Measurements from ENCODE around the gene TNIP2. TPM values are rescaled to one million over a fixed set of nuclear protein-coding genes. Genes with fewer than 3 reads are reported as not detected.

TNIP2 gene
- total RNA-seq, 1 experiment from 2014 or later: 56.5 TPM

- H3K4me3 ChIP-seq (ENCODE audit: low read length): no peak overlapping the region
- no peaks in the 10 kb centered on the region for H3K36me3 ChIP-seq (ENCODE audit: low read depth, low read length)
- no peaks in the 10 kb centered on the region for H3K27me3 ChIP-seq (ENCODE audit: low read length)
- no peak overlapping the region for H3K9ac ChIP-seq (ENCODE audit: low read length)
- POLR2A ChIA-PET (ENCODE audit: unreplicated experiment): no interaction called here
- H4K20me1 ChIP-seq (ENCODE audit: low read length): no peaks in the 10 kb centered on the region
- no peak overlapping the region for H3K4me2 ChIP-seq (ENCODE audit: low read length)
- no peak overlapping the region for H2AFZ ChIP-seq (ENCODE audit: low read length)
- no peak for TF ChIP-seq EZH2 (IDR thresholded peaks at IDR 0.05; ENCODE audit: low read length, unreplicated experiment)
- no TSS peak for BruUV-seq (replicated peaks)
- no peaks in the 10 kb centered on the region for H3K9me2 ChIP-seq (replicated peaks; ENCODE audit: low read length)
- DNase-seq (no peak), ATAC-seq (no peak)
- H3K79me2 ChIP-seq (ENCODE audit: low read length): no peaks in the 10 kb centered on the region
- no peaks in the 10 kb centered on the region for H3K9me3 ChIP-seq (ENCODE audit: low read length)
- H3F3A ChIP-seq (ENCODE audit: low read length, unreplicated experiment): no peaks in the 10 kb centered on the region
- CTCF ChIA-PET: no interaction called here
- peaks cover 18% of the 10 kb centered on the region for H3K4me1 ChIP-seq (ENCODE audit: insufficient read depth, low read length)
- H3K27ac ChIP-seq (ENCODE audit: low read length): no peak overlapping the region
- intact Hi-C loops (cut with micrococcal nuclease): no loop called here
Measured at GRCh38 chr4:2799971-2800690, 44.0 kb upstream of the TNIP2 start.

DNA sequence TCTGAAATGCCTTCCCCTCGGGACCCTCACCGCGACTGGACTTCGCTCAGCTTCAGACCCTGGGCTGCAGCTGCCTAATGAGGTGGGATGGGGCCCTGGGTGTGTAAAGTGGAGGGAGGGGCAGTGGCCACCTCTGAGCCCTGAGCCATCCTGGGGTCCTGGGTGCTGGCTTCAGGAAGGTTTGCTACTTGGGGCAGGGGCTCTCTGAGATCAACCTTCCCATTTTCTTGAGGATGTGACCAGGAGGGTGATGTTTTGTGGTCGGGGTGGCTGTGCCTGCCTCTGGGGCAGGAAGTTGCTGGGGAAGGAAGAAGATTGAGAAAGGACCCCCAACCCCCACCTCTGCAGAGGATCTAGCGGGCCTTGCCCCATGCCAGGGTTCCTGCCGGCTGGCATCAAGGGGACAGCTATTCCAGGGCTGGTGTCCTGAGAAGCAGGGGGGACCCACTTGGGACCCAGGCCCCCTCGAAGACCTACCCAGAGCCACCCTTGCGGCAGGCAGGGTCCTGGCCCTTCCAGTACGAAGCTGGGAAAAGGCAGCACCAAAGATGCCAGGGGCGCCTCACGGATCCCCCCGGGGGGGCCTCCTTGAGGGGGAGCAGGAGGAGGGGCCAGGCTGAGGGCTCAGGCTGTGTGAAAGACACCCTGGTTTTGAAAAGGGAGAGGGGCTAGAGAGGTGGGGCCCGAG is 43.2 kb upstream of the TNIP2 start:
- Histone ChIP-seq H3K79me2 (ENCODE audit: low read length) (no peaks in the 10 kb centered on the region), H2AFZ (ENCODE audit: low read length) (no peak overlapping the region), H3K27ac (ENCODE audit: low read length) (no peak overlapping the region), H3K4me2 (ENCODE audit: low read length) (no peak overlapping the region), H3K9me2 (replicated peaks; ENCODE audit: low read length) (no peaks in the 10 kb centered on the region), H3F3A (ENCODE audit: low read length, unreplicated experiment) (no peaks in the 10 kb centered on the region), H3K9me3 (ENCODE audit: low read length) (no peaks in the 10 kb centered on the region), H3K4me1 (ENCODE audit: insufficient read depth, low read length) (peaks cover 22% of the 10 kb centered on the region), H3K9ac (ENCODE audit: low read length) (no peak overlapping the region), H3K4me3 (ENCODE audit: low read length) (no peak overlapping the region), H3K27me3 (ENCODE audit: low read length) (no peaks in the 10 kb centered on the region), H4K20me1 (ENCODE audit: low read length) (no peaks in the 10 kb centered on the region), H3K36me3 (ENCODE audit: low read depth, low read length) (no peaks in the 10 kb centered on the region)
- no TSS peak for BruUV-seq (replicated peaks)
- POLR2A ChIA-PET (ENCODE audit: unreplicated experiment): no interaction called here
- no peak for TF ChIP-seq EZH2 (IDR thresholded peaks at IDR 0.05; ENCODE audit: low read length, unreplicated experiment)
- no peak for TF ChIP-seq EZH2phosphoT487 (IDR thresholded peaks at IDR 0.05; ENCODE audit: borderline replicate concordance, low read length)
- TF ChIP-seq CTCF (conservative IDR thresholded peaks at IDR 0.05; ENCODE audit: low read depth, low read length): no peak
- intact Hi-C loops (cut with micrococcal nuclease): no loop called here
- DNase-seq (no peak), ATAC-seq (no peak)
- CTCF ChIA-PET: no interaction called here

GRCh38 chr4:2798399-2799223 is 42.5 kb upstream of the TNIP2 start:
- no peak overlapping the region for H3K4me2 ChIP-seq (ENCODE audit: low read length)
- H2AFZ ChIP-seq (ENCODE audit: low read length): no peak overlapping the region
- ChIA-PET CTCF (no interaction called here), POLR2A (ENCODE audit: unreplicated experiment) (no interaction called here)
- no peaks in the 10 kb centered on the region for H3K9me3 ChIP-seq (ENCODE audit: low read length)
- H3K27me3 ChIP-seq (ENCODE audit: low read length): no peaks in the 10 kb centered on the region
- no peaks in the 10 kb centered on the region for H3K9me2 ChIP-seq (replicated peaks; ENCODE audit: low read length)
- DNase-seq: no peak
- ATAC-seq: no peak
- no peaks in the 10 kb centered on the region for H4K20me1 ChIP-seq (ENCODE audit: low read length)
- peaks cover 26% of the 10 kb centered on the region for H3K4me1 ChIP-seq (ENCODE audit: insufficient read depth, low read length)
- intact Hi-C loops (cut with micrococcal nuclease): no loop called here
- TF ChIP-seq EZH2 (IDR thresholded peaks at IDR 0.05; ENCODE audit: low read length, unreplicated experiment): no peak
- TF ChIP-seq CTCF (conservative IDR thresholded peaks at IDR 0.05; ENCODE audit: low read depth, low read length): no peak
- no peak for TF ChIP-seq EZH2phosphoT487 (IDR thresholded peaks at IDR 0.05; ENCODE audit: borderline replicate concordance, low read length)
- H3K4me3 ChIP-seq (ENCODE audit: low read length): no peak overlapping the region
- no peak overlapping the region for H3K9ac ChIP-seq (ENCODE audit: low read length)
- no peaks in the 10 kb centered on the region for H3K79me2 ChIP-seq (ENCODE audit: low read length)
- H3F3A ChIP-seq (ENCODE audit: low read length, unreplicated experiment): no peaks in the 10 kb centered on the region
- H3K36me3 ChIP-seq (ENCODE audit: low read depth, low read length): no peaks in the 10 kb centered on the region
- no TSS peak for BruUV-seq (replicated peaks)
- no peak overlapping the region for H3K27ac ChIP-seq (ENCODE audit: low read length)
